Measurements from ENCODE around the gene SMCHD1. TPM values are rescaled to one million over a fixed set of nuclear protein-coding genes. Genes with fewer than 3 reads are reported as not detected.

SMCHD1 gene
- total RNA-seq, 1 donor from 2014 or later, result 25.9 TPM

DNA sequence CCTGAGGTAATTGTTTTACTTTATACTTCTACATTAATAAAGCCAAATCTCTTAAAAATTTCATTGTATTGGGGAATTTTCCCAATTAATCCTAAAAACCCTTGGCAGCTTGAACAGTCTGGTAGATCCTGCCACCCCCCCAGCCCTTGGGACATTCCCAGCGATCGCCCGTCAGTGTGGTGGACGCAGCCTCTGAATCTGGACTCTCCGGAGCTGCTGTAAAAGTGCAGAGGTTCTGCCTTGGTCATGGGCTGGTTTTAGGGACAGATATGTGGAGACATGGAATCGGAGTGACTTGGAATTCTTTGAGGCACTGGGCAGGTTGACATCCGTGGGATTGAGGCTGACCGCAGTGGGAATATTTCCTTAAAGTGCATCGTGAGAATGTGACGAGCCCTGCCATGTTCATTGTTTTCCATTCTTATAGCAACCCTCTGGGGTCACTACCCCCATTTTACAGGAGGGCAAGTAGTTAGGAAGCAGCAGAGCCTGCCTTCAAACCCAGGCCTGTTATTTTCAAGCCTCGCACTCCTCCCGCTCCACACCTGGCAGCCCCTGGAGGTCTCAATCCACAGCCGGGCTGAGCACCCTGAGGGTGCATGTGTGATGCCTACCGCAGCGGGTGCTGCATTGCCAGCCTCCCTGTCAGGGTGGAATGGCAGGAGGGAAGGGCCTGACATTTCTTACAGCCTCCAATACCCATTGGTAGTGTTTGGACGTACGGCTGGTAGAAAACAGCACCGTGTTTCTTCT is 197.8 kb downstream of the SMCHD1 start:
- TF ChIP-seq, protein P1, sequence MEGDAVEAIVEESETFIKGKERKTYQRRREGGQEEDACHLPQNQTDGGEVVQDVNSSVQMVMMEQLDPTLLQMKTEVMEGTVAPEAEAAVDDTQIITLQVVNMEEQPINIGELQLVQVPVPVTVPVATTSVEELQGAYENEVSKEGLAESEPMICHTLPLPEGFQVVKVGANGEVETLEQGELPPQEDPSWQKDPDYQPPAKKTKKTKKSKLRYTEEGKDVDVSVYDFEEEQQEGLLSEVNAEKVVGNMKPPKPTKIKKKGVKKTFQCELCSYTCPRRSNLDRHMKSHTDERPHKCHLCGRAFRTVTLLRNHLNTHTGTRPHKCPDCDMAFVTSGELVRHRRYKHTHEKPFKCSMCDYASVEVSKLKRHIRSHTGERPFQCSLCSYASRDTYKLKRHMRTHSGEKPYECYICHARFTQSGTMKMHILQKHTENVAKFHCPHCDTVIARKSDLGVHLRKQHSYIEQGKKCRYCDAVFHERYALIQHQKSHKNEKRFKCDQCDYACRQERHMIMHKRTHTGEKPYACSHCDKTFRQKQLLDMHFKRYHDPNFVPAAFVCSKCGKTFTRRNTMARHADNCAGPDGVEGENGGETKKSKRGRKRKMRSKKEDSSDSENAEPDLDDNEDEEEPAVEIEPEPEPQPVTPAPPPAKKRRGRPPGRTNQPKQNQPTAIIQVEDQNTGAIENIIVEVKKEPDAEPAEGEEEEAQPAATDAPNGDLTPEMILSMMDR (conservative IDR thresholded peaks at IDR 0.05; ENCODE audit: low read depth, low read length), result no peak
- DNase-seq (ENCODE audit: low read depth), result no peak

DNA sequence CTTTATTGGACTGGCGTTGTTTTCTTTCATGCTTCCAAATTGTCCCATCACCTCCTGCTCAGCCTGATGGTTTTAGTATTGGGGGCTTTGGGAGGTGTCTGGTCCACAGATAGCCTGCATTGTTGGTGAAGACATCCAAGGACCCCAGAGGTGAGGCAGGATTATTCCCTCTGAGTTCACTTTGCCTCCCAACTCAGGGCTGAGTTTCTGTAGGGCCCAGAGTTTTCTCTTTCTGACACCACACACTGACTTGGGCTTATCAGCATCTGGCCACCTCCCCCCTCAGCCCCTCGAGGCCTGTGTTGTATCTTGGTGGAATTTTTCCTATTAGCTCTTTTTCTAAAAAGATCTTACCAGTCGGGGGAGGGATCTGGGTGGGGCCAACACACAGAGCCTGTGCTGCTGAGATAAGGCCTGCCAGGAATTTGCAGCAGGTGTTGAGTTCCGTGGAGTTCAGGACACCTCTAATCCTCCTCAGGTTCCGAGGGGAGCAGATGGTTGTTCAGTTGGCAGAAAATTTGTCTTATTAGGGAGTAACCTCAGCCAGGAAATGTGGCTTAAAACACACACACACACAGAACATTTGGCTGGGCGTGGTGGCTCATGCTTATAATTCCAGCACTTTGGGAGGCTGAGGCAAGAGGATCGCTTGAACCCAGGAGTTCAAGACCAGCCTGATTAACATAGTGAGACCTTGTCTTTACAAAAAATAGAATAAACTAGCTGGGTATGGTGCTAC is 198.6 kb downstream of the SMCHD1 start:
- no peak for DNase-seq (ENCODE audit: low read depth)
- TF ChIP-seq, protein P1 (conservative IDR thresholded peaks at IDR 0.05; ENCODE audit: low read depth, low read length), result no peak
- H3K4me3 ChIP-seq (ENCODE audit: low read depth, low read length), result no peak overlapping the region

More for the DNA sequence above, 197.8 kb downstream of the SMCHD1 start:
- H3K4me3 ChIP-seq (ENCODE audit: low read depth, low read length), result no peak overlapping the region

Other genes with a start within 250 kb of the SMCHD1 start
- gene METTL4, start 84.2 kb upstream of the SMCHD1 start, total RNA-seq, result 6.4 and 7.8 TPM in 2 replicates
- 35.1 and 45.1 TPM in 2 replicates for gene NDC80, start 84.2 kb upstream of the SMCHD1 start, total RNA-seq
- 13.2 and 19.8 TPM in 2 replicates for gene EMILIN2, start 191.3 kb downstream of the SMCHD1 start, total RNA-seq